Activated CD4-positive, alpha-beta T cell treated with anti-CD3 and anti-CD28 coated beads for 36 hours (primary cell): ENCODE results near the gene ACVR1B. TPM values are rescaled to one million over a fixed set of nuclear protein-coding genes. Genes with fewer than 3 reads are reported as not detected.

Experiments used
- ATAC-seq: fragments of 200-7000 bp; cut with Tn5 transposase; one replicate; pipeline ENCODE4 v1.10.0; 2021; ENCODE audit warnings: mild to moderate bottlenecking, moderate library complexity
- CTCF ChIA-PET: fragments of 350-600 bp; sonication (Branson Sonifier 250); formaldehyde crosslinking; loops from one replicate; lab custom pipeline; 2021; ENCODE audit warnings: antibody characterized with exemption; lab: Charles Lee
- POLR2A ChIA-PET: fragments of 350-600 bp; sonication (Branson Sonifier 250); formaldehyde crosslinking; loops from one replicate; lab custom pipeline; 2021; ENCODE audit warnings: antibody characterized with exemption, inconsistent platforms; lab: Charles Lee
- DNase-seq: peaks from one replicate; pipeline ENCODE4 v3.0.0-alpha.2; 2020
- H3K27ac Mint-ChIP-seq: one replicate; pipeline ENCODE4 v1.8.0; 2021; ENCODE audit warnings: mixed read lengths
- H3K27me3 Mint-ChIP-seq: one replicate; pipeline ENCODE4 v1.8.0; 2021; ENCODE audit warnings: mixed read lengths
- H3K36me3 Mint-ChIP-seq: one replicate; pipeline ENCODE4 v1.8.0; 2021; ENCODE audit warnings: low read depth, mixed read lengths
- H3K4me1 Mint-ChIP-seq: one replicate; pipeline ENCODE4 v1.8.0; 2021; ENCODE audit warnings: mixed read lengths
- H3K4me3 Mint-ChIP-seq: one replicate; pipeline ENCODE4 v1.8.0; 2021; ENCODE audit warnings: mild to moderate bottlenecking, moderate library complexity, mixed read lengths
- H3K9me3 Mint-ChIP-seq: one replicate; pipeline ENCODE4 v1.8.0; 2021; ENCODE audit warnings: low read depth, mixed read lengths
- intact Hi-C, 2 experiments: fragments of 100-400 bp; cut with DNase I in 1 of 2; cut with micrococcal nuclease in 1 of 2; formaldehyde crosslinking; loops; one replicate each; pipeline versions ENCODE4 v1.14.2 to v1.15.1; 2022 to 2024; cut with DNase I, micrococcal nuclease
- total RNA-seq, 2 experiments: library from RNA; stranded (reverse); gene quantifications; one replicate each; pipeline ENCODE4 v1.2.3, GENCODE V29; 2021

ACVR1B gene
- total RNA-seq, 2 experiments from 2014 or later, result 10.1 to 12.7 TPM

- DNase-seq (no peak), ATAC-seq (no peak)
- no peak overlapping the region for H3K4me3 Mint-ChIP-seq
- peaks cover 11% of the 10 kb centered on the region for H3K4me1 Mint-ChIP-seq
- H3K27me3 Mint-ChIP-seq, result no peaks in the 10 kb centered on the region
- ChIA-PET CTCF (no interaction called here), POLR2A (no interaction called here)
- no peaks in the 10 kb centered on the region for H3K9me3 Mint-ChIP-seq
- no peak overlapping the region for H3K27ac Mint-ChIP-seq
- intact Hi-C loops, result no loop called here
- H3K36me3 Mint-ChIP-seq, result no peaks in the 10 kb centered on the region
These were observed 31.5 kb upstream of the ACVR1B start for GRCh38 chr12:51920046-51920445.

DNA sequence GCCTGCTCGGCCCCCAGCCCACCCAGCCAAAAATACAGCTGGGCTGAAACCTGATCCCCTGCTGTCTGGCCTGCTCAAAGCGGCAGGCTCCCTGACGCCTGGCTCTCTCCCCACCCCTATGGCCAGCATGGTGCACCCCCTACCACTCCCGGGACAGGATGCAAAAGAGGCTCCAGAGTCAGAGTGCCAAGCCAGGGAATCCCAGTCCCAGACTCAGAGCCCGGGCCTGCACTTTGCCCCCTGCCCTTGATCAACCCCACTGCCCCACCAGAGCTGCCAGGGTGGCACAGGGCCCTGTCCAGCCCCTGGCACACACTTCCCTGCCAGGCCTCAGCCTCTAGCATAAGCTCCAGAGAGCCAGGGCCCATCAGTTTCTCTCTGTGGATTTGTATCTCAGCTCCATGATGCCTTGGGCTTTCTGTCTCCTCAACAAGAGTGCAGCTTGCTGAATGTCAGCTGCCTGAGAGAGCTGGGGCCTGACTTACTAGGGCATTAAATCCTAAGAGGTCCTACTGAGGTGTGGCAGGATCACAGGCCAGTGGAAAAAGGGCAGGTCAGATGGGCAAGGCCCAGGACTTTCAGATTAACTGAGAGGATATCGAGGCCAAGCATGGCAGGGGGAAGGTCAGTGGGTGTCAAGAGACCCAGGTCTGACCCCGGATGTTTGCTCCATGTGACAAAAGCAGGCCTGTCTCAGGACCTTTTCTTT lies 30.3 kb upstream of the ACVR1B start:
- Mint-ChIP-seq H3K9me3 (no peaks in the 10 kb centered on the region), H3K27ac (no peak overlapping the region), H3K27me3 (no peaks in the 10 kb centered on the region), H3K36me3 (no peaks in the 10 kb centered on the region), H3K4me3 (no peak overlapping the region), H3K4me1 (peaks cover 11% of the 10 kb centered on the region)
- intact Hi-C loops, result no loop called here
- DNase-seq, result no peak
- POLR2A ChIA-PET, result no interaction called here
- no peak for ATAC-seq
- CTCF ChIA-PET, result interaction anchor here (0.6 to 2.5 kb wide), 6 partner anchors 8 to 837 kb away, joined by 3 to 7 read pairs (median 5); no protein-coding TSS in a partner anchor

DNA sequence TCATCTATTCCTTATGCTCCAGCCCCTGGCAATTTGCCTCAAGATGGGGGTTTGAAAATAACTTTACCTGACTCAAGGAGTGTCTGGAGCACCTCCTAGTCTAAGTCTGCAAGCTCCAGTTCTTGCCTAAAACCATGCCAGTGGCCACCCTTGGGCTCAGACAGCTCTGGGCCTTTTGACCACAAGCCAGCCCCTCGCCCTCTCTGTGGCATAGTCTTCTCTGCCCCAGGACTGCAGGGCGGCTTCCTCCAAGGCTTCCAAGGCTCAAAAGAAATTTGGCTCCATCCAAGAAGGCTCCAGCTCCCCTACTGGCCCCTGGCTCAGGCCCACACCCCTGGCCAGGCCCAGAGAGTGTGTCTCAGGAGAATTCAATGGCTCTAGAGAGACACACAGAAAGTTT lies 29.4 kb upstream of the ACVR1B start:
- Mint-ChIP-seq H3K27me3 (no peaks in the 10 kb centered on the region), H3K4me3 (no peak overlapping the region), H3K4me1 (peaks cover 11% of the 10 kb centered on the region), H3K27ac (no peak overlapping the region), H3K36me3 (no peaks in the 10 kb centered on the region), H3K9me3 (no peaks in the 10 kb centered on the region)
- intact Hi-C loops, result no loop called here
- DNase-seq (no peak), ATAC-seq (no peak)
- CTCF ChIA-PET, result interaction anchor here (0.7 to 2.5 kb wide), 10 partner anchors 9 to 251 kb away, joined by 3 to 9 read pairs (median 5); no protein-coding TSS in a partner anchor
- POLR2A ChIA-PET, result no interaction called here

DNA sequence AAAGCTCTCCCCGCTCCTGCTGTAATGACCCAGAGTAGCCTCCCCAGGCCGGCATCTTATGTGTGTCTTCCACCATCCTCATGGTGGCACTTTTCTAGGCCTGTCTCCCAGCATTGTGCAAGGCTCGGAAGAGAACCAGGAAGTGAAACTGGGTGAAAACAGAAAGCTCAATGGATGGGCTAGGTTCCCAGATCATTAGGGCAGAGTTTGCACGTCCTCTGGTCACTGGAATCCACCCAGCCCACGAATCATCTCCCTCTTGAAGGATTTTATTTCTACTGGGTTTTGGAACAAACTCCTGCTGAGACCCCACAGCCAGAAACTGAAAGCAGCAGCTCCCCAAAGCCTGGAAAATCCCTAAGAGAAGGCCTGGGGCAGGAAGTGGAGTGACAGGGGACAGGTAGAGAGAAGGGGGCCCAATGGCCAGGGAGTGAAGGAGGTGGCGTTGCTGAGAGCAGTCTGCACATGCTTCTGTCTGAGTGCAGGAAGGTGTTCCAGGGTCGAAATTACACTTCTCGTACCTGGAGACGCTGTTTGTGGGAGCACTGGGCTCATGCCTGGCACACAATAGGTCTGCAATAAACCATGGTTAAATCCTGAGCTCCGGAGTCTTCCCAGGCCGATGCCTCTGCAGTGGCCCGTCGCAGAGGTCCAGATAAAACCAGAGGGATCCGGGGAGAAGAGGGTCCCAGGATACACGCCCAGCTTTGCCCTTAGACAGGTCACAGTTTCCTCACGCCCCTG lies 28.6 kb upstream of the ACVR1B start:
- peaks cover 11% of the 10 kb centered on the region for H3K4me1 Mint-ChIP-seq
- no peaks in the 10 kb centered on the region for H3K9me3 Mint-ChIP-seq

GRCh38 chr12:51923506-51924365 lies 27.8 kb upstream of the ACVR1B start:
- no peaks in the 10 kb centered on the region for H3K9me3 Mint-ChIP-seq
- peaks cover 11% of the 10 kb centered on the region for H3K4me1 Mint-ChIP-seq
- peak; percentile 83 for ATAC-seq
- CTCF ChIA-PET, result interaction anchor here (0.5 to 2.4 kb wide), 17 partner anchors 12 to 1748 kb away, joined by 3 to 9 read pairs (median 3); no protein-coding TSS in a partner anchor
- POLR2A ChIA-PET, result no interaction called here
- intact Hi-C loops, result no loop called here
- peak overlapping the region; percentile 14 for H3K4me3 Mint-ChIP-seq
- H3K36me3 Mint-ChIP-seq, result no peaks in the 10 kb centered on the region
- H3K27ac Mint-ChIP-seq, result no peak overlapping the region
- no peaks in the 10 kb centered on the region for H3K27me3 Mint-ChIP-seq
- DNase-seq, result peak; percentile 79

More for the DNA sequence above, 28.6 kb upstream of the ACVR1B start:
- intact Hi-C loops, result no loop called here
- DNase-seq (no peak), ATAC-seq (no peak)
- Mint-ChIP-seq H3K36me3 (no peaks in the 10 kb centered on the region), H3K27me3 (no peaks in the 10 kb centered on the region), H3K27ac (no peak overlapping the region), H3K4me3 (no peak overlapping the region)
- CTCF ChIA-PET, result interaction anchor here (0.5 to 2.5 kb wide), 21 partner anchors 10 to 1200 kb away, joined by 3 to 9 read pairs (median 4); no protein-coding TSS in a partner anchor
- POLR2A ChIA-PET, result no interaction called here

GRCh38 chr12:51924551-51925319 lies 26.8 kb upstream of the ACVR1B start:
- peaks cover 11% of the 10 kb centered on the region for H3K4me1 Mint-ChIP-seq
- no peaks in the 10 kb centered on the region for H3K27me3 Mint-ChIP-seq
- DNase-seq (no peak), ATAC-seq (peak; percentile 50)
- POLR2A ChIA-PET, result interaction anchor here (1.0 kb wide), 1 partner anchor 82 kb away, joined by 3 read pairs; the partner anchor contains the start of gene TAMALIN
- H3K36me3 Mint-ChIP-seq, result no peaks in the 10 kb centered on the region
- H3K27ac Mint-ChIP-seq, result no peak overlapping the region
- intact Hi-C loops, result no loop called here
- no peak overlapping the region for H3K4me3 Mint-ChIP-seq
- CTCF ChIA-PET, result interaction anchor here (0.7 to 2.6 kb wide), 6 partner anchors 21 to 1749 kb away, joined by 3 to 11 read pairs (median 4); no protein-coding TSS in a partner anchor
- no peaks in the 10 kb centered on the region for H3K9me3 Mint-ChIP-seq

DNA sequence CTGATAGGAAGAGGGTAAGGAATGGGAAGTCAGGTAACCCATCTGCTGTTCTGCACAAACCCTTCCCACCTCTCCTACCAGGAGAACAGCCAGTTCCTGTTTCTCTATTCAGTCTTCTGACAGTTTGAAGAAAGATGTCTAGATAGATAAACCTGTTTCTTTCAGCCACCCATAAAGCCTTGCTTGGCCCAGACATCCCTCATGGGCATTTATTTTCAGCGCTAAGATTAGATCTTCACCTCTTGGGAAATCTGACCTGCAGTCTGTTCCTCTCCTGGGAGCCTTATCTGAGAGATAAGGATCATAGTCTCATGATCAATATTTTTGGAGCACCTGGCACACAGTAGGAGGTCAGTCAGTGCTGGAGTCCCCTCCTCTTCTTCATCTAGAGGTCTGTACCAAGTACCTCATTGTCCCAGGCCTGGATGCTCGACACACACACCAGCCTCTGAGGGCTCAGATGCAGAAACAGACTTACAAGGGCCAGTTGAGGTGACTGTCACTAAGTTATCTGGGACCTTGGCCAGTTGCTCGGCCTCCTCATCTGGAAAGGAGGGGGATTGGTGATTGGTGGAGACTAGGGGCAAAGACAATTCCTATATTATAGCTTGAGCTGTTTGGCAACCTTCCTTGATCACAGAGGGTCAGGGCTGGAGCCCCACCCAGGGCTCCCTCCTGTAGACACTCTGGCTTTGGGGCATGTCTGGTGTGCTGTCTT lies 26.0 kb upstream of the ACVR1B start:
- intact Hi-C loops, result loop anchor here (1.0 kb wide), 3 partner anchors 55 to 98 kb away; no protein-coding TSS in a partner anchor
- Mint-ChIP-seq H3K27me3 (no peaks in the 10 kb centered on the region), H3K4me1 (peaks cover 11% of the 10 kb centered on the region), H3K36me3 (no peaks in the 10 kb centered on the region), H3K9me3 (no peaks in the 10 kb centered on the region), H3K4me3 (no peak overlapping the region), H3K27ac (no peak overlapping the region)
- CTCF ChIA-PET, result interaction anchor here (0.6 to 2.9 kb wide), 9 partner anchors 8 to 84 kb away, joined by 3 to 12 read pairs (median 6); no protein-coding TSS in a partner anchor
- ATAC-seq (no peak), DNase-seq (no peak)
- POLR2A ChIA-PET, result interaction anchor here (1.0 kb wide), 1 partner anchor 81 kb away, joined by 3 read pairs; the partner anchor contains the start of gene TAMALIN

GRCh38 chr12:51926064-51926632 lies 25.4 kb upstream of the ACVR1B start:
- Mint-ChIP-seq H3K9me3 (no peaks in the 10 kb centered on the region), H3K4me1 (peaks cover 11% of the 10 kb centered on the region), H3K36me3 (no peaks in the 10 kb centered on the region), H3K4me3 (no peak overlapping the region), H3K27me3 (no peaks in the 10 kb centered on the region), H3K27ac (no peak overlapping the region)
- DNase-seq (no peak), ATAC-seq (no peak)
- intact Hi-C loops, result loop anchor here (1.0 kb wide), 3 partner anchors 54 to 97 kb away; no protein-coding TSS in a partner anchor
- ChIA-PET CTCF (interaction anchor here (0.6 to 2.9 kb wide), 16 partner anchors 9 to 195 kb away, joined by 3 to 12 read pairs (median 4); no protein-coding TSS in a partner anchor), POLR2A (no interaction called here)

- intact Hi-C loops, result loop anchor here (1.0 kb wide), 3 partner anchors 54 to 97 kb away; no protein-coding TSS in a partner anchor
- DNase-seq, result peak; percentile 81
- Mint-ChIP-seq H3K4me3 (no peak overlapping the region), H3K9me3 (no peaks in the 10 kb centered on the region), H3K27me3 (no peaks in the 10 kb centered on the region), H3K4me1 (peaks cover 11% of the 10 kb centered on the region), H3K36me3 (no peaks in the 10 kb centered on the region), H3K27ac (no peak overlapping the region)
- ATAC-seq, result peak; percentile 61
- ChIA-PET POLR2A (no interaction called here), CTCF (interaction anchor here (0.6 to 2.9 kb wide), 20 partner anchors 8 to 195 kb away, joined by 3 to 12 read pairs (median 4); no protein-coding TSS in a partner anchor)
These were observed 24.8 kb upstream of the ACVR1B start for GRCh38 chr12:51926718-51927117.
